GM21360 (cell line): Measurements from ENCODE around the gene MRPL33.

Experiments
- ATAC-seq: cut with Tn5 transposase; IDR thresholded peaks from one replicate; pipeline ENCODE4 v1.9.1; 2021; ENCODE audit warnings: mild to moderate bottlenecking, moderate library complexity; ENCODE audit not compliant: unreplicated experiment

MRPL33 gene

GRCh38 chr2:27773959-27774358 is 2.4 kb downstream of the MRPL33 start:
- no peak for ATAC-seq

- no peak for ATAC-seq
Observed at GRCh38 chr2:27776097-27776496, 4.6 kb downstream of the MRPL33 start.

GRCh38 chr2:27776696-27777095 is 5.2 kb downstream of the MRPL33 start:
- ATAC-seq, result no peak

- no peak for ATAC-seq
Observed at GRCh38 chr2:27779417-27780055, 8.0 kb downstream of the MRPL33 start.

- no peak for ATAC-seq
Observed at GRCh38 chr2:27781496-27781895, 10.0 kb downstream of the MRPL33 start.

GRCh38 chr2:27782701-27783100 is 11.2 kb downstream of the MRPL33 start:
- ATAC-seq, result no peak

- ATAC-seq, result no peak
Observed at GRCh38 chr2:27790796-27791195, 19.3 kb downstream of the MRPL33 start.

- ATAC-seq, result no peak
Observed at GRCh38 chr2:27792759-27793158, 21.2 kb downstream of the MRPL33 start.

- no peak for ATAC-seq
Observed at GRCh38 chr2:27795093-27795834, 23.7 kb downstream of the MRPL33 start.

GRCh38 chr2:27795868-27796277 is 24.4 kb downstream of the MRPL33 start:
- no peak for ATAC-seq

GRCh38 chr2:27796791-27797765 is 25.6 kb downstream of the MRPL33 start:
- no peak for ATAC-seq

- no peak for ATAC-seq
Observed at GRCh38 chr2:27797841-27798240, 26.3 kb downstream of the MRPL33 start.

- no peak for ATAC-seq
Observed at GRCh38 chr2:27798486-27798885, 27.0 kb downstream of the MRPL33 start.

GRCh38 chr2:27798948-27799645 is 27.6 kb downstream of the MRPL33 start:
- ATAC-seq, result no peak

- no peak for ATAC-seq
Observed at GRCh38 chr2:27799646-27800010, 28.1 kb downstream of the MRPL33 start.

- no peak for ATAC-seq
Observed at GRCh38 chr2:27800856-27801255, 29.3 kb downstream of the MRPL33 start.

GRCh38 chr2:27802547-27802946 is 31.0 kb downstream of the MRPL33 start:
- no peak for ATAC-seq

- no peak for ATAC-seq
Observed at GRCh38 chr2:27803046-27803445, 31.5 kb downstream of the MRPL33 start.

- no peak for ATAC-seq
Observed at GRCh38 chr2:27804146-27804545, 32.6 kb downstream of the MRPL33 start.

- ATAC-seq, result no peak
Observed at GRCh38 chr2:27805180-27805579, 33.7 kb downstream of the MRPL33 start.
